ENCODE measurements around the gene EIF3I. TPM values are rescaled to one million over a fixed set of nuclear protein-coding genes. Genes with fewer than 3 reads are reported as not detected.
"Not testable (repeated sequence)": the region's sequence is repeated elsewhere in the genome, so short reads cannot be mapped to it uniquely, and the experiment has no call there.

Gene EIF3I
- total RNA-seq, 1 experiment from 2014 or later: 486 TPM

DNA sequence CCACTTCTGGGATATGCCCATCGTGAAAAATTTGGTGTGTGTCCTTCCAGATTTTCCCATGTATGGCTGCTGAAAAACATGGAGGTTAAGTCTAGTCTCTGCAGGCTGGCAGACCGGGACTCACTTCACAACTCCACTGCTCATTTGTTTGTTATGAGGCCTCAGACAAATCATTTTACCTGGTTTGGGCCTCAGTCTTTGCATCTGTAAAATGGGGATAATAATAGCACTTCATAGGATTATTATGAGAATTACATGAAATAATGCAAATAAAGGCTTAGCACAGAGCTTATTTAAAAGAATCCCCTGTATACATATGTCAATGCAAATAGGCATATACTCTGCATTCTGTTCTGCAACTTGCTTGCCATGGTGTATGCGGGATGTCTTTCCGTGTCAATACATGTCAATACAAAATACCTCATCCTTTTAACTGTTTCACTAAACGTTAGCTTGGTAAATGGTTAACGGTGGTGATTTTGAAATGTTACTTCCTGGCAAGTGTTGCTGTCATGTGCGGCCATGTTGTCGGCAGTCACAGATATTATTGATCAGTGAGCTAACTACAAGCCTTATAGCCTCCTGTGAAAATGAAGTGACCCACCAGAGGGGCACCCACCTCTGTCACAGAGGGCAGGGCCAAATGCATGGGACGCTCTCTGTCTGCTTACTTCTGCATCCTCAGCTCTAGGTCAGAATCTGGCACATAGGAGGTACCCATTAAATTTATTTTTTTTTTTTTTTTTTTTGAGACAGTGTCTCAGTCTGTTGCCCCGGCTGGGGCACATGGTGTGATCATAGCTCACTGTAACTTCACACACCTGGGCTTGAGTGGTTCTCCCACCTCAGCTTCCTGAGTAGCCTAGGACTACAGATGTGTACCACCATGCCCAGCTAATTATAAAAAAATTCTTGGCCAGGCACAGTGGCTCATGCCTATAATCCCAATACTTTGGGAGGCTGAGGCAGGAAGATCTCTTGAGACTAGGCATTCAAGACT lies 33.2 kb downstream of the EIF3I start:
- no peak for DNase-seq (ENCODE audit: low spot score)
- in situ Hi-C loops (cut with HindIII; ENCODE audit: low sequenced_read_pairs): no loop called here

DNA sequence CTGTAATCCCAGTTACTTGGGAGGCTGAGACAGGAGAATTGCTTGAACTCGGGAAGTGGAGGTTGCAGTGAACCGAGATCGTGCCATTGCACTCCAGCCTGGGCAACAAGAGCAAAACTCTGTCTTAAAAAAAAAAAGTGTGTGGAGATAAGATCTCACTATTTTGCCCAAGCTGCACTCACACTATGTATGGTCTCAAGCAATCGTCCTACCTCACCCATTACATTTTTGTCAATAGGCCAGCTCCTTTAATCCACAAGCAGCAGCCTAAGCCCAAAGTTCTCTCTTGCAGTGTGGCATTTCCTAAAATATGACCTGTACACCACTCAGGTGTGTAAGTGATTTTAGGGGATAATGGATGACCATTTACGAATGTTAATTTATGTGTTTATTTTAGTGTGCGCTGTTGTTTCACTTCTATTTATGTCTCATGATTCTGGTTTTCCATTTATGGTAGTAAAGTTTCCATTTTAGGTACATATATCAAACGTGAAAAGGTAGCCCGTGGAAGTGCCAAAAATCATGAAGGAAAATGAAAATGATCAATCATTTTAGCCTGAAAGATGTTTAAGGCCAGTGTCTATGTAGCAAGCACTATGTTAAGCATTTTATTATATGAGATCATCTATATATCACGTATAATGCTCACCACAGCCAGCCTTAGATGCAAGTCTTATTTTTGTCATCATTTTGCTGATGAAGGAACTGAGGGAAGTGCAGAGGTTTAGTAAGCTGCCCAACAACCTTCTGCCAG lies 34.4 kb downstream of the EIF3I start:
- in situ Hi-C loops (cut with HindIII; ENCODE audit: low sequenced_read_pairs): no loop called here
- no peak for DNase-seq (ENCODE audit: low spot score)

DNA sequence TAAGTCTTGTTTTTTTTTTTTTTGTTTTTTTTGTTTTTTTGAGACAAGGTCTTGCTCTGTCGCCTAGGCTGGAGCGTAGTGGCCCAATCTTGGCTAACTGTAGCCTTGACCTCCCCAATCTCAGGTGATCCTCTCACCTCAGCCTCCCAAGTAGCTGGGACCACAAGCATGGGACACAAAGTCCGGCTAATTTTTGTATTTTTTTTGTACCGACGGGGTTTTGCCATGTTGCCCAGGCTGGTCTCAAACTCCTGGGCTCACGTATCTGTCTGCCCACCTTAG lies 35.0 kb downstream of the EIF3I start:
- in situ Hi-C loops (cut with HindIII; ENCODE audit: low sequenced_read_pairs): no loop called here
- no peak for DNase-seq (ENCODE audit: low spot score)

DNA sequence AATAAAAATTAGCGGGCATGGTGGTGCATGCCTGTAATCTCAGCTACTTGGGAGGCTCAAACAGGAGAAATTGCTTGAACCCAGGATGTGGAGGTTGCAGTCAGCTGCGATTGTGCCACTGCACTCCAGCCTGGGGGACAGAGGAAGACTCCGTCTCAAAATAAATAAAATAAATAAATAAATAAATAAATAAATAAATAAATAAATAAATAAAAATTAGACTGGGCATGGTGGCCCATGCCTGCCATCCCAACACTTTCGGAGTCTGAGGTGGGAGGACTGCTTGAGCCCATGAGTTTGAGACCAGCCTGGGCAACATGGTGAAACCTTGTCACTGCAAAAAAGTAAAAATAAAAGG lies 41.0 kb downstream of the EIF3I start:
- DNase-seq (ENCODE audit: low spot score); in situ Hi-C loops (cut with HindIII; ENCODE audit: low sequenced_read_pairs): not testable (repeated sequence)

DNA sequence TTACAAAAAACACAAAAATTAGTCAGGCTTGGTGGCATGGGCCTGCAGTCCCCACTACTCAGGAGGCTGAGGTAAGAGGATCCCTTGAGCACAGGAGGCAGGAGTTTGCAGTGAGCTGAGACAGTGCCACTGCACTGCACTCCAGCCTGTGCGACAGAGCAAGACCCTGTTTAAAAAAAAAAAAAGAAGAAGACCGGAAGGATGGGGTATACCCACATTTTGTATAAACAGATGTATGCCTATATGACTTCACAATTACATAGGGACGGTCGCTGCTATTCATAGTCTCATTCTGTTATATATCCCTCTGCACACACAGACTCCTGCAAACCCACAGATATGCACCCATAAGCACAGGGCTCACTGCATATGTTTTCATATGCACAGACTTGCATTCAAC lies 41.5 kb downstream of the EIF3I start:
- in situ Hi-C loops (cut with HindIII; ENCODE audit: low sequenced_read_pairs): no loop called here
- no peak for DNase-seq (ENCODE audit: low spot score)

DNA sequence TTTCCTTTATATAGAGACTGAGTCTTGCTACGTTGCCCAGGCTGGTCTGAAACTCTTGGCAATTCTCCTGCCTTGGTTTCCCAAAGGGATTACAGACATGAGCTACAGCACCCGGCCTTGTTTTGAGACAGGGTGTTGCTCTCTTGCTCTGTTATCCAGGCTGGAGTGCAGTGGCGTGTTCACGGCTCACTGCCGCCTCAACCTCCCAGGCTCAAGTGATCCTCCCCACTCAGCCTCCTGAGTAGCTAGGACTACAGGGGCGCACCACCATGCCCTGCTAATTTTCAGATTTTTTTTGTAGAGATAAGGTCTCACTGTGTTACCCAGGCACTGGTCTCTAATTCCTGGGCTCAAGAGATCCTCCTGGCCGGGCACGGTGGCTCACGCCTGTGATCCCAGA lies 43.6 kb downstream of the EIF3I start:
- DNase-seq (ENCODE audit: low spot score): no peak

DNA sequence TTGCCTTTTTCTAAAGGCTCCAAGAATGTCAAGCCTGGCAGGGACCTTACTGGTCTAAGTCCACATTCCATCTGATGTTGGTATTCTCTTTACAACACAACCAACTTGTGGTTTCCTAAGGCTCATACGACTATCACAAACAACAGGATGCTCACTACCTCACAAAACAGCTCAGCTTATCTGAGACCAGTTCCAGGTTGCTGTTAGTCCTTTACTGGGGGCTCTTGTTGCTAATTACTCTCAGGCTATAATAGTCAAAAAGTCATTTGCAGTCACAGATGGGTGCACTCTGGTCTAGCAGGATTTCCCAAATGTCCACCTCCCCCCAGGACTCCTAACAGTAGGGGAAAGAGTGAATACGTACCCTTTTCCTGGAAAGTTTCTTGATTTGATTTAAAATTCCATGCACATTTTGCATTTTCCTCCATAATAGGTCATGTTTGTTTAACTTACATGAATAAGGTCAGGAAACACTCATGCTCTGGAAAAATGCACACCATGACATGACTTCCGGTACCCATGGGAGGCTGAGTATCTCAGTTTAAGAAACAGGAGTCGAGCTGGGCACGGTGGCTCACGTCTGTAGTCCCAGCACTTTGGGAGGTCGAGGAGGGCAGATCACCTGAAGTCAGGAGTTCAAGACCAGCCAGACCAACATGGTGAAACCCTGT lies 44.8 kb downstream of the EIF3I start:
- in situ Hi-C loops (cut with HindIII; ENCODE audit: low sequenced_read_pairs): no loop called here
- DNase-seq (ENCODE audit: low spot score): no peak

More for the DNA sequence above, 43.6 kb downstream of the EIF3I start:
- in situ Hi-C loops (cut with HindIII; ENCODE audit: low sequenced_read_pairs): no loop called here

DNA sequence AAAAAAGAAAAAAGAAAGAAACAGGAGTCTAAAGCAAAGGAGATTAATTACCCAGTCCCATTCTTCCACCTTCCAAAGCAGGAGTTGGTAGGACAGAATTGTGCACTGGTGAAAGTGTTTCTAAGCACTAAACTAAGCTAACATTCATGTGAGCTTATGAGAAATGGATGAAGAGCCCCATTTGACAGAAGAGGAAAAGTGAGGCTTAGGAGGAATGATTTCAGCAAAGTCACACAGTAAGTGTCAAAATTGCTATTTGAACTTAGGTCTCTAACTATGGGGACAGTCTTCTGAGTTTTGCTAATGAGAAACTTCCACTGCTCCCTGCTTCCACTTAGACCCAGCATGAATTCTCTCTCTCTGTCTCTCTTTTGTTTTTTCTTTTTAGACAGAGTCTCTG lies 47.5 kb downstream of the EIF3I start:
- in situ Hi-C loops (cut with HindIII; ENCODE audit: low sequenced_read_pairs): no loop called here
- no peak for DNase-seq (ENCODE audit: low spot score)

DNA sequence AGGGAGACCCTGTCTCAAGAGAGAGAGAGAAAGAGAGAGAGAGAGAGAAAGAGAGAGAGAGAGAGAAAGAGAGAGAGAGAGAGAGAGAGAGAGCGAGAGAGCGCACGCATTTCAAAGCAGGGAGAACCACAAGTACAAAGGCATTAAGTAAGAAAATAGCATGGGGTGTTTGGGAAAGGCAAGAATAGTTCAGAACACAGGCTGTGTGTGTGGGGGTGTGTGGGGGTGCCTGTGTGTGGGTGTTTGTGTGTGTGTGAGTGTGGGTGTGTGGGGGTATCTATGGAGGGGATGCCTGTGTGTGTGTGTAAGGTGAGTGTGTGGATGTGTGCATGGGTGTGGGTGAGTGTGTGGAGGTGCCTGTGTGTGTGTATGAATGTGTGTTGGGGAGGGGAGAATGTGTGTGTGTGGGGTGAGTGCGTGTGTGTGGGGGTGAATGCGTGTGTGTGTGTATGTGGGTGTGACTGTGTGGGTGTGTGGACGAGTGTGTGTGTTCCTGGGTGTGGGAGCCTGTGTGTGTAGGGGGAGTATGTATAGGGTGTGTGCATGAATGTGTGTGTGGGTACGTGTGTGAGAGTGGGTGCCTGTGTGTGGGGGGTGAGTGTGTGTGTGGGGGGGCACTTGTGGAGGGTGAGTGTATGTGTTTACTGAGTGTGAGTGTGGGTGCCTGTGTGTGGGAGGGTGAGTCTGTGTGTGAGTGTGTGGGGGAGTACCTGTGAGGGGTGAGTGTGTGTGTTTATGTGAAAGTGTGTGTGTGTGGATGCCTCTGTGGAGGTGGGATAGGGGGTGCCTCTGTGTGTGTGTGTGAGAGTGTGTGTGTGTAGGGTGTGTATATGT lies 50.6 kb downstream of the EIF3I start:
- in situ Hi-C loops (cut with HindIII; ENCODE audit: low sequenced_read_pairs): no loop called here
- DNase-seq (ENCODE audit: low spot score): no peak

DNA sequence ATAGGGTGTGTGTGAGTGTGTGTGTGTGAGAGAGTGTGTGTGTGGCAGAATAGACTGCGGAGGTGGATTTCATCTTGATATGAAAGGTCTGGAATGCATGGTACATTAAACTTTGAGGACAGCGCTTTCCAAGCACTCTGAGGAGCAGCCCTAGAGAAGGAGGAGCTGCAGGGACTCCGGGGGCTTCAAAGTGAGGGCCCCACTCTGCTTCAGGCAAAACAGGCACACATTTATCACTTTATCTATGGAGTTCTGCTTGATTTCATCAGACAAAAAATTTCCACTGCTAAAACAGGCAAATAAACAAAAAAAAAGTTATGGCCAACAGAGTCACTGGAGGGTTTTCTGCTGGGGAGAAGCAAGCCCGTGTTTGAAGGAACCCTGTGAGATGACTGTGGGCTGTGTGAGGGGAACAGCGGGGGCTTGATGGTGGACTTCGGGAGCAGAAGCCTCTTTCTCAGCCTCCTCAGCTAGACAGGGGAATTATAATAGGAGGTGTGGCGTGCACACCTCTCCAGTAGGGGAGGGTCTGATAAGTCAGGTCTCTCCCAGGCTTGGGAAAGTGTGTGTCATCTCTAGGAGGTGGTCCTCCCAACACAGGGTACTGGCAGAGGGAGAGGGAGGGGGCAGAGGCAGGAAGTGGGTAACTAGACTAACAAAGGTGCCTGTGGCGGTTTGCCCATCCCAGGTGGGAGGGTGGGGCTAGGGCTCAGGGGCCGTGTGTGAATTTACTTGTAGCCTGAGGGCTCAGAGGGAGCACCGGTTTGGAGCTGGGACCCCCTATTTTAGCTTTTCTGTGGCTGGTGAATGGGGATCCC lies 51.4 kb downstream of the EIF3I start:
- DNase-seq (ENCODE audit: low spot score): no peak
- in situ Hi-C loops (cut with HindIII; ENCODE audit: low sequenced_read_pairs): no loop called here

DNA sequence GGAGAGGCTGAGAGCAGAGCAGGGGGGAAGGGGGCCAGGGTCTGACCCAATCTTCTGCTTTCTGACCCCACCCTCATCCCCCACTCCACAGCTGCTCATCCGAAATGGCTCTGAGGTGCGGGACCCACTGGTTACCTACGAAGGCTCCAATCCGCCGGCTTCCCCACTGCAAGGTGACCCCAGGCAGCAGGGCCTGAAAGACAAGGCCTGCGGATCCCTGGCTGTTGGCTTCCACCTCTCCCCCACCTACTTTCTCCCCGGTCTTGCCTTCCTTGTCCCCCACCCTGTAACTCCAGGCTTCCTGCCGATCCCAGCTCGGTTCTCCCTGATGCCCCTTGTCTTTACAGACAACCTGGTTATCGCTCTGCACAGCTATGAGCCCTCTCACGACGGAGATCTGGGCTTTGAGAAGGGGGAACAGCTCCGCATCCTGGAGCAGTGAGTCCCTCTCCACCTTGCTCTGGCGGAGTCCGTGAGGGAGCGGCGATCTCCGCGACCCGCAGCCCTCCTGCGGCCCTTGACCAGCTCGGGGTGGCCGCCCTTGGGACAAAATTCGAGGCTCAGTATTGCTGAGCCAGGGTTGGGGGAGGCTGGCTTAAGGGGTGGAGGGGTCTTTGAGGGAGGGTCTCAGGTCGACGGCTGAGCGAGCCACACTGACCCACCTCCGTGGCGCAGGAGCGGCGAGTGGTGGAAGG lies 52.6 kb downstream of the EIF3I start:
- in situ Hi-C loops (cut with HindIII; ENCODE audit: low sequenced_read_pairs): no loop called here
- DNase-seq (ENCODE audit: low spot score): no peak

DNA sequence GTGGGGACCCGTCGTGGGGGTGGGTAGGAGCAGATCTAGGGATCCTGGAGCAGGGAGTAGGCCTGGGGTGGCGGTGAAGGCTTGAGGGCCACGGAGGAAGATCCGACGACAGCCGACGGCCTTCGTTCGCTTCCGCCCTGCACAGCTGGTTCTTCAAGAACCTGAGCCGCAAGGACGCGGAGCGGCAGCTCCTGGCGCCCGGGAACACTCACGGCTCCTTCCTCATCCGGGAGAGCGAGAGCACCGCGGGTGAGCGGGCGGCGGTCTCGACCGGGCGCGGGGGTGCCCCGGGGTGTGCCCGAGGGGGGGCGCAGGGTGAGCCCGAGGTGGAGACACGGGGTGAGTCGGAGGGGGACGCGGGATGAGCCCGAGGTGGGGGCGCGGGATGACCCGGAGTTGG lies 53.2 kb downstream of the EIF3I start:
- in situ Hi-C loops (cut with HindIII; ENCODE audit: low sequenced_read_pairs): no loop called here
- no peak for DNase-seq (ENCODE audit: low spot score)

DNA sequence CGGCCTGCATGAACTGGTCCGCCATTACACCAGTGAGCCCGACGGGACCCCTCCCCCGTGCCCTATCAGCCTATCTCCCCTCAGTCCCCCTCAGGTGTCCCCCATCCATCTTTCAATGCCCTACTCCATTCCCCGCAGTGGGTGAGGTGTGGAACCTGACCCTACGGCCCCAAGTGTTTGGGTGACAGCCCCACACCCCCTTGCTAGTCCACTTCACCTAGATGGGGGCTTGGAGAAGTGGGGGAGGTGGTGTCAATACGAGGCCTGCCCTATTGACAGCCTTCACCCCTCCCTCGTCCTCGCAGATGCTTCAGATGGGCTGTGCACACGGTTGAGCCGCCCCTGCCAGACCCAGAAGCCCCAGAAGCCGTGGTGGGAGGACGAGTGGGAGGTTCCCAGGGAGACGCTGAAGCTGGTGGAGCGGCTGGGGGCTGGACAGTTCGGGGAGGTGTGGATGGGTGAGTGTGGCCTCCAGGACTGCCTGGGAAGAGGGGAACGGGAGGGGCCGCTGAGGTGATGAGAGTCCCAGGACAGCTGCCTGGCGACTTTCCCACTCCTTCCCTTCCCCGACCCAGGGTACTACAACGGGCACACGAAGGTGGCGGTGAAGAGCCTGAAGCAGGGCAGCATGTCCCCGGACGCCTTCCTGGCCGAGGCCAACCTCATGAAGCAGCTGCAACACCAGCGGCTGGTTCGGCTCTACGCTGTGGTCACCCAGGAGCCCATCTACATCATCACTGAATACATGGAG lies 54.0 kb downstream of the EIF3I start:
- in situ Hi-C loops (cut with HindIII; ENCODE audit: low sequenced_read_pairs): no loop called here
- no peak for DNase-seq (ENCODE audit: low spot score)

Other genes with a start within 250 kb of the EIF3I start
- 167 and 200 TPM in 2 replicates for gene KHDRBS1, start 208.5 kb upstream of the EIF3I start, total RNA-seq (2014; rRNA removed; shearing (Covaris generic))
- gene TMEM39B, start 149.5 kb upstream of the EIF3I start, total RNA-seq (2014; rRNA removed; shearing (Covaris generic)): 10.3 and 19.0 TPM in 2 replicates
- gene KPNA6, start 114.4 kb upstream of the EIF3I start, total RNA-seq (2014; rRNA removed; shearing (Covaris generic)): 30.8 and 36.0 TPM in 2 replicates
- 52.9 and 72.8 TPM in 2 replicates for gene TXLNA, start 42.7 kb upstream of the EIF3I start, total RNA-seq (2014; rRNA removed; shearing (Covaris generic))
- gene CCDC28B, start 21.8 kb upstream of the EIF3I start, total RNA-seq (2014; rRNA removed; shearing (Covaris generic)): 24.4 and 30.9 TPM in 2 replicates
- 3.3 and 4.0 TPM in 2 replicates for gene IQCC, start 16.7 kb upstream of the EIF3I start, total RNA-seq (2014; rRNA removed; shearing (Covaris generic))
- gene DCDC2B, start 13.3 kb upstream of the EIF3I start, total RNA-seq (2014; rRNA removed; shearing (Covaris generic)): not detected in 2 replicates
- 11.8 and 17.0 TPM in 2 replicates for gene TMEM234, start 54 bp upstream of the EIF3I start, total RNA-seq (2014; rRNA removed; shearing (Covaris generic))
- gene FAM167B, start 24.8 kb downstream of the EIF3I start, total RNA-seq (2014; rRNA removed; shearing (Covaris generic)): not detected in 2 replicates
- not detected in 2 replicates for gene LCK, start 28.9 kb downstream of the EIF3I start, total RNA-seq (2014; rRNA removed; shearing (Covaris generic))
- 191 and 286 TPM in 2 replicates for gene HDAC1, start 69.7 kb downstream of the EIF3I start, total RNA-seq (2014; rRNA removed; shearing (Covaris generic))
- gene MARCKSL1, start 113.8 kb downstream of the EIF3I start, total RNA-seq (2014; rRNA removed; shearing (Covaris generic)): 89.6 and 132 TPM in 2 replicates
- gene FAM229A, start 140.1 kb downstream of the EIF3I start, total RNA-seq (2014; rRNA removed; shearing (Covaris generic)): 0.20 and 0.31 TPM in 2 replicates
- gene TSSK3, start 140.1 kb downstream of the EIF3I start, total RNA-seq (2014; rRNA removed; shearing (Covaris generic)): 0.20 TPM in 1 of 2 replicates, not detected in the other
- gene BSDC1, start 172.0 kb downstream of the EIF3I start, total RNA-seq (2014; rRNA removed; shearing (Covaris generic)): 40.7 and 47.3 TPM in 2 replicates
- 0.25 and 0.58 TPM in 2 replicates for gene ZBTB8B, start 242.7 kb downstream of the EIF3I start, total RNA-seq (2014; rRNA removed; shearing (Covaris generic))

All from G401 (cell line).